ENCODE results near the gene RNF14.
A peak's percentile ranks its signal among the peaks of the same experiment; 100 is the strongest.

Gene RNF14

GRCh38 chr5:141949511-141949910 is 19.4 kb upstream of the RNF14 start:
- no peak for DNase-seq

GRCh38 chr5:141950207-141951005 is 18.5 kb upstream of the RNF14 start:
- DNase-seq, result no peak

GRCh38 chr5:141951332-141951781 is 17.5 kb upstream of the RNF14 start:
- no peak for DNase-seq

GRCh38 chr5:141952020-141952419 is 16.9 kb upstream of the RNF14 start:
- no peak for DNase-seq

GRCh38 chr5:141954194-141954593 is 14.7 kb upstream of the RNF14 start:
- no peak for DNase-seq

GRCh38 chr5:141957367-141957996 is 11.4 kb upstream of the RNF14 start:
- DNase-seq, result no peak

GRCh38 chr5:141958113-141958512 is 10.8 kb upstream of the RNF14 start, which contains the start of gene PCDH12:
TSS of gene PCDH12 (minus strand) at chr5:141958202. CDS start at chr5:141957851, 351 bp downstream.
- DNase-seq, result no peak

- no peak for DNase-seq
Measured at GRCh38 chr5:141958546-141959172, 10.2 kb upstream of the RNF14 start.

GRCh38 chr5:141960018-141960417 is 8.9 kb upstream of the RNF14 start:
- DNase-seq, result peak; percentile 12

- DNase-seq, result peak; percentile 68
Measured at GRCh38 chr5:141960449-141961323, 8.2 kb upstream of the RNF14 start.

- DNase-seq, result no peak
Measured at GRCh38 chr5:141961466-141961865, 7.4 kb upstream of the RNF14 start.

- DNase-seq, result no peak
Measured at GRCh38 chr5:141963701-141964100, 5.2 kb upstream of the RNF14 start.

- no peak for DNase-seq
Measured at GRCh38 chr5:141965071-141965470, 3.8 kb upstream of the RNF14 start.

- no peak for DNase-seq
Measured at GRCh38 chr5:141966275-141966962, 2.5 kb upstream of the RNF14 start.

- DNase-seq, result no peak
Measured at GRCh38 chr5:141966963-141967333, 2.0 kb upstream of the RNF14 start.

- no peak for DNase-seq
Measured at GRCh38 chr5:141969783-141970771, 1.2 kb downstream of the RNF14 start.

GRCh38 chr5:141973871-141974595 is 5.1 kb downstream of the RNF14 start:
- DNase-seq, result no peak

- DNase-seq, result no peak
Measured at GRCh38 chr5:141976176-141976575, 7.3 kb downstream of the RNF14 start.

- DNase-seq, result no peak
Measured at GRCh38 chr5:141978389-141978788, 9.5 kb downstream of the RNF14 start.

- DNase-seq, result no peak
Measured at GRCh38 chr5:141982626-141983025, 13.7 kb downstream of the RNF14 start.

All from SHP77 treated with DMSO at 0.1 percent for 48 hours (cell line).